HEK293T (cell line): ENCODE measurements around the gene PPP1R3E.

Experiments
- BHLHE40 ChIP-seq: fragments of 450-650 bp; IDR thresholded peaks from 2 replicates; pipeline ENCODE4 v1.6.1; 2016; ENCODE audit warnings: mild to moderate bottlenecking, moderate library complexity, borderline replicate concordance
- CTBP1 ChIP-seq: fragments of 450-650 bp; IDR thresholded peaks from 2 replicates; pipeline ENCODE4 v1.6.1; 2016; ENCODE audit warnings: borderline replicate concordance
- ELF4 ChIP-seq: fragments of 450-650 bp; IDR thresholded peaks from 2 replicates; pipeline ENCODE4 v1.6.1; 2017; ENCODE audit warnings: antibody characterized with exemption
- FOXK2 ChIP-seq: fragments of 450-650 bp; IDR thresholded peaks from 2 replicates; pipeline ENCODE4 v1.6.1; 2016; ENCODE audit warnings: mild to moderate bottlenecking
- FOXM1 ChIP-seq: fragments of 450-650 bp; IDR thresholded peaks from 2 replicates; pipeline ENCODE4 v1.6.1; 2017; ENCODE audit warnings: mild to moderate bottlenecking, borderline replicate concordance
- HDGF ChIP-seq: fragments of 450-650 bp; IDR thresholded peaks from 2 replicates; pipeline ENCODE4 v1.6.1; 2017; ENCODE audit warnings: antibody characterized with exemption, borderline replicate concordance
- LEF1 ChIP-seq: fragments of 450-650 bp; IDR thresholded peaks from 2 replicates; pipeline ENCODE4 v1.6.1; 2017; ENCODE audit warnings: mild to moderate bottlenecking, borderline replicate concordance
- NFRKB ChIP-seq: fragments of 450-650 bp; IDR thresholded peaks from 2 replicates; pipeline ENCODE4 v1.6.1; 2016; ENCODE audit warnings: mild to moderate bottlenecking, moderate library complexity
- SP1 ChIP-seq: fragments of 450-650 bp; IDR thresholded peaks from 2 replicates; pipeline ENCODE4 v1.6.1; 2017
- TARDBP ChIP-seq: fragments of 450-650 bp; IDR thresholded peaks from 2 replicates; pipeline ENCODE4 v1.6.1; 2016
- ZNF384 ChIP-seq: fragments of 450-650 bp; IDR thresholded peaks from 2 replicates; pipeline ENCODE4 v1.6.1; 2016
- TF ChIP-seq, protein P1 (sequence below): fragments of 450-650 bp; IDR thresholded peaks from 2 replicates; pipeline ENCODE4 v1.6.1; 2016

DNA sequence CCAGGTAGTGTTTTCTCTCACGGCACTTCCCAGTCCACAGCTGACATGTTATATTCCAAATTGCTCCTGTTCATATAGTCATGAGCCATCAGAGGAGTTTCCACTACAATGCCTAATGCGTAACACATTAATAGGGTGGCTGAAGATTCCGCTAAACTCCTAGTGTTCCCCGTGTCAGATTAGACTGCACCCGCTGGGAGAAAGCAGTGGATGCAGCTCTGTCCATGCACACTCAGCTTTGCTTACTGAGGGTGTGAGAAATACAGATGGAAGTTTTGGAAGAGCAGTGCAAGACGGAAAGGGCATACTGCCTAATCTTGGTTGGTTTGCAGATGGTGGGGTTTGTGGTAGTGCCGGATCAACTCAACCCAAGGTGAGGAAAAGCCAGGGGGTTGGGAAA is 5.6 kb downstream of the PPP1R3E start:
- TF ChIP-seq HDGF (no peak), FOXM1 (no peak), ELF4 (no peak), TARDBP (no peak), CTBP1 (no peak), BHLHE40 (no peak), SP1 (no peak), ZNF384 (no peak), NFRKB (no peak), LEF1 (no peak), FOXK2 (no peak)
- TF ChIP-seq, protein P1, sequence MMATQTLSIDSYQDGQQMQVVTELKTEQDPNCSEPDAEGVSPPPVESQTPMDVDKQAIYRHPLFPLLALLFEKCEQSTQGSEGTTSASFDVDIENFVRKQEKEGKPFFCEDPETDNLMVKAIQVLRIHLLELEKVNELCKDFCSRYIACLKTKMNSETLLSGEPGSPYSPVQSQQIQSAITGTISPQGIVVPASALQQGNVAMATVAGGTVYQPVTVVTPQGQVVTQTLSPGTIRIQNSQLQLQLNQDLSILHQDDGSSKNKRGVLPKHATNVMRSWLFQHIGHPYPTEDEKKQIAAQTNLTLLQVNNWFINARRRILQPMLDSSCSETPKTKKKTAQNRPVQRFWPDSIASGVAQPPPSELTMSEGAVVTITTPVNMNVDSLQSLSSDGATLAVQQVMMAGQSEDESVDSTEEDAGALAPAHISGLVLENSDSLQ: no peak
